ENCODE measurements around the gene KLHL25.

KLHL25 gene

DNA sequence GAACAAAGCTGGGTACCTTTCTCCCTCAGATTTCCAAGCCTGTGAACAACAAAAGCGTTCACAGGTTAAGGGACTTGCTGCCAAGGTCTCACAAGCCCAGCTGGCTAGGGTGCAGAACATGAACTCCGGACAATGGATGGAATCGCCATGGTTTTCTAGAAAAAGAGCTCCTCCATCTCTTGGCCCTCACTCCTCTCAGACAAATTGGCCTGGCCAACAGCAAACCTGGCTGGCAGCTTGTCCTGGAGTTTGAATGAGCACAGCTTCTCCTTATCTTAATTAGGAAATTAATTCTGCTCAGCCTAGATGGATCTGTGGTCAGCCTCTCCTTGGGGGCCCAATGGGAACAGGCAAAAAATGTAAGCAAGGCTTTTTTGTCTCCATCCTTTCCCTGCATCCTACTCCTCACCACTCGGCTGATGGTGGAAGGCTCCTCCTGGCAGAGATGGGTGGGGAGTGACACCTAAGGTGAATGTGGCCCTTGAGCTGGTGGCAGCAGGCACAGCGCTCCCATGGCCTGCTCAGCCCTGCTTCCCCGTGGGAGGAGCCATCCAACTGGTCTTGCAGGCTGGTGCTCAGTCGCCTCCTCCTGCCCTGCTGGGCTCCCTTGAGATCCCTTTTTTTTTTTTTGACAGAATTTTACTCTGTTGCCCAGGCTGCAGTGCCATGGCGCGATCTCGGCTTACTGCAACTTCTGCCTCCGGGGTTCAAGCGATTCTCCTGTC is 5.8 kb downstream of the KLHL25 start:
- no peaks in the 10 kb centered on the region for H3K36me3 ChIP-seq (ENCODE audit: control insufficient read depth in 2 of 2, insufficient read depth in 2 of 2, low read length in 2 of 2)
- peaks cover 25% of the 10 kb centered on the region for H3K4me1 ChIP-seq (ENCODE audit: control insufficient read depth, insufficient read depth, low read length)
- no peaks in the 10 kb centered on the region for H3K9me3 ChIP-seq (ENCODE audit: control insufficient read depth in 2 of 2, low read length in 2 of 2)
- H3K9ac ChIP-seq (ENCODE audit: low read length in 2 of 2), result no peak overlapping the region
- H3K27ac ChIP-seq (ENCODE audit: low read length), result no peak overlapping the region
- H3K27me3 ChIP-seq (ENCODE audit: control insufficient read depth in 1 of 2, insufficient read depth in 2 of 2, low read length in 2 of 2), result no peaks in the 10 kb centered on the region
- H3K4me3 ChIP-seq (ENCODE audit: low read length in 2 of 2), result no peak overlapping the region

- no peaks in the 10 kb centered on the region for H3K27me3 ChIP-seq (ENCODE audit: control insufficient read depth in 1 of 2, insufficient read depth in 2 of 2, low read length in 2 of 2)
- peaks cover 18% of the 10 kb centered on the region for H3K4me1 ChIP-seq (ENCODE audit: control insufficient read depth, insufficient read depth, low read length)
- H3K36me3 ChIP-seq (ENCODE audit: control insufficient read depth in 2 of 2, insufficient read depth in 2 of 2, low read length in 2 of 2), result no peaks in the 10 kb centered on the region
- peak overlapping the region; percentile 55 for H3K27ac ChIP-seq (ENCODE audit: low read length)
- H3K4me3 ChIP-seq (ENCODE audit: low read length in 2 of 2), result no peak overlapping the region
- H3K9me3 ChIP-seq (ENCODE audit: control insufficient read depth in 2 of 2, low read length in 2 of 2), result no peaks in the 10 kb centered on the region
- no peak overlapping the region for H3K9ac ChIP-seq (ENCODE audit: low read length in 2 of 2)
Measured at GRCh38 chr15:85786781-85787114, 8.0 kb downstream of the KLHL25 start.

DNA sequence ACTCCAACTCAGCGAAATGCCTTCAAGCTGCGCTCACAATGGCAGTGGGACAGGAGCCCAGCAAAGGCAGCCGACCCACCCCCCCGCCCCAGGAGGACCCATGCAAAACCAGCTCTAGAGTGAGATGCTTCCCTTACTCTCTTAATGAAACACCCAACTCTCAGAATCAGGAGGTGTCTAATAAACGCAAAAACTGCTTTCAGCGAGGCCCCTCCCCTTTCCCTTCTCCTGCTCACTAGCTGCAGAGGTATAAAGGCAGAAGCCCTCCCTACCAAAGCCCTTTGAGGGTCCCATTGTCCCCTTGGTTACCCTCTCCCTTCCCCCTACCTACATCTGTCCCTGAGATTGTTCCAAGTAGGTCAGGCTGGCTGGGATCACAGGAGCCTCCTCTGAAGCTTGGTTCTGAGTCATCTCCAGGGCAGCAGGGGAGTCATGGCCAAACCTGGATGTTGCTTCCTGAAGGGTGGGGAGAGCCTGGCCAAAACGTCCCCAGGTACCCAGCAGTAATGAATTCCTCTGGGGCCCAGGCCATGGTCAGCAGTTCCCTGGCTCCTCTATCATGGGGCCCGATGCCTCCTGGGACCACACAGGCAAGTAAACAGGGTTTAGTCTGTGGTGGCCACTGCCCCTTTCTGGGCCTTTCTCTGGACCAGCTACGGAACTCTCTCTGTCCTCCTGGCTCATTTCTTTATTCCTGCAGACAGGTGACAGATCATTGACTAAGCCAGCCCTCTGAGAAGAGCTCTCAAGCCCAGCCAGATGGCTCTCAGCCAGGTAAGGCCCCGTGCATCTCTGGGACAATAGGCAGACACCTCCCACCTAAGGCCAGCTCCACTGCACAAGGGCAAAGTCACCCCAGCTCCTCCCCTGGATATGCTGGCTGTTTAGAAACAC is 8.6 kb downstream of the KLHL25 start:
- Histone ChIP-seq H3K36me3 (ENCODE audit: control insufficient read depth in 2 of 2, insufficient read depth in 2 of 2, low read length in 2 of 2) (no peaks in the 10 kb centered on the region), H3K9me3 (ENCODE audit: control insufficient read depth in 2 of 2, low read length in 2 of 2) (no peaks in the 10 kb centered on the region), H3K9ac (ENCODE audit: low read length in 2 of 2) (peak overlapping the region; percentile 13), H3K27me3 (ENCODE audit: control insufficient read depth in 1 of 2, insufficient read depth in 2 of 2, low read length in 2 of 2) (no peaks in the 10 kb centered on the region), H3K27ac (ENCODE audit: low read length) (peak overlapping the region; percentile 55), H3K4me1 (ENCODE audit: control insufficient read depth, insufficient read depth, low read length) (peaks cover 18% of the 10 kb centered on the region), H3K4me3 (ENCODE audit: low read length in 2 of 2) (peak overlapping the region in 1 of 2 donors; percentile 8)

DNA sequence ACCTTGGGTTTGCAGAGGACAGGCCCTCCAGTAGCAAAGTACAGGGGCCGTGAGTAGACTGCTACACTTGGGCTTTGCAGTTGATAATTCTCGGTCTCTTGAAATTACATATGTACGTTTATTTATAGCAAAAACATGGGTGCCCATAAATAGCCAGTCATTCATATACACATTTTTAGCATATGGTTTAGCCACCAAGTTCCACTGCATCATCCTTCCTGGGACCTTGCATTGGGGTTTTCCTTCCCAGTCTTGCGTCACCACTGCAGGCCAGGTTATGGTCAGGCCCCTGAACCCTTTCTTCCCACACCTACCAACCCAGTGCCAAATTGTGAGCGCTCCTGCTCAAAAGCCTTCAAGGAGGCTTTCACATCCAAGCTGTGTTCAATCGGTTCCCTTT is 12.7 kb downstream of the KLHL25 start:
- peaks cover 20% of the 10 kb centered on the region for H3K4me1 ChIP-seq (ENCODE audit: control insufficient read depth, insufficient read depth, low read length)
- no peak overlapping the region for H3K9ac ChIP-seq (ENCODE audit: low read length in 2 of 2)
- H3K4me3 ChIP-seq (ENCODE audit: low read length in 2 of 2), result no peak overlapping the region
- H3K9me3 ChIP-seq (ENCODE audit: control insufficient read depth in 2 of 2, low read length in 2 of 2), result no peaks in the 10 kb centered on the region
- H3K27ac ChIP-seq (ENCODE audit: low read length), result no peak overlapping the region
- no peaks in the 10 kb centered on the region for H3K36me3 ChIP-seq (ENCODE audit: control insufficient read depth in 2 of 2, insufficient read depth in 2 of 2, low read length in 2 of 2)
- H3K27me3 ChIP-seq (ENCODE audit: control insufficient read depth in 1 of 2, insufficient read depth in 2 of 2, low read length in 2 of 2), result no peaks in the 10 kb centered on the region

GRCh38 chr15:85781099-85781498 is 13.6 kb downstream of the KLHL25 start:
- Histone ChIP-seq H3K4me3 (ENCODE audit: low read length in 2 of 2) (no peak overlapping the region), H3K9me3 (ENCODE audit: control insufficient read depth in 2 of 2, low read length in 2 of 2) (no peaks in the 10 kb centered on the region), H3K36me3 (ENCODE audit: control insufficient read depth in 2 of 2, insufficient read depth in 2 of 2, low read length in 2 of 2) (no peaks in the 10 kb centered on the region), H3K27me3 (ENCODE audit: control insufficient read depth in 1 of 2, insufficient read depth in 2 of 2, low read length in 2 of 2) (no peaks in the 10 kb centered on the region), H3K4me1 (ENCODE audit: control insufficient read depth, insufficient read depth, low read length) (peaks cover 13% of the 10 kb centered on the region), H3K27ac (ENCODE audit: low read length) (no peak overlapping the region), H3K9ac (ENCODE audit: low read length in 2 of 2) (no peak overlapping the region)

DNA sequence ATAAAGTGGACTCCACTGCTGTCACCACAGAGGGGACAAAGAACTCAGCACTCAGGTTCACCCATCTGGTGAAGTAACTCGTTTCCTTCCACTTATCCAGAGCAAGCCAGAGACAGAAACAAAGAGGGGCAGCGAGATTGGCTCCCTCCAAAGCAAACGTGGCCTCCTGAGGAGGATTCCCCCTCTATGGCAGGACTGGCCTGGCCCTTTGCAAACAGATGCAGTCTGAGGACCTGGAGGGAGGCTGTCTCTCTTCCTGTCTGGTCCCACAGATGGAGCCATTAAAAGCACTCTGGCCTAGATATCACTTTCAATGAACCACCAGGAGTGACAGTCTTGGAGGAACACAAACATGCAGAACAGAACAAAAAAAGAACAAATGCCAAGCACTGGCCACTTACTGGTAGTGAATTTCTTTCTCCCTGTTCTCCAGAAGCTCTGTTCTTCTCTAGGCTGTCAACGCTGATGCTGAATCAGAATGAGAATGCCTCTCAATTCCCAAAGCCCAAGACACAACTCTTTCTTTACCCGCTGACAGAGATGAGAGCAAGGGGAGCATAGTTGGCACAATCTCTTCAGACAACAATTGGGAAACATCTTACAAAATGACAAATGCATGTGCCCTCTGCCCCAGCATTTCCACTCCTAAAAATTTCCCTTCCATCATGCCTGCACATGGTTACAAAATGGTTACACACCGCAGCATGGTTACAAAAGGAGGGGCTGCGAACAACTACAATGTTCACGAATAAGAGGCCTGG is 14.3 kb downstream of the KLHL25 start:
- no peaks in the 10 kb centered on the region for H3K27me3 ChIP-seq (ENCODE audit: control insufficient read depth in 1 of 2, insufficient read depth in 2 of 2, low read length in 2 of 2)
- H3K4me1 ChIP-seq (ENCODE audit: control insufficient read depth, insufficient read depth, low read length), result peaks cover 6% of the 10 kb centered on the region
- no peak overlapping the region for H3K4me3 ChIP-seq (ENCODE audit: low read length in 2 of 2)
- no peaks in the 10 kb centered on the region for H3K36me3 ChIP-seq (ENCODE audit: control insufficient read depth in 2 of 2, insufficient read depth in 2 of 2, low read length in 2 of 2)
- H3K27ac ChIP-seq (ENCODE audit: low read length), result no peak overlapping the region
- no peak overlapping the region for H3K9ac ChIP-seq (ENCODE audit: low read length in 2 of 2)
- H3K9me3 ChIP-seq (ENCODE audit: control insufficient read depth in 2 of 2, low read length in 2 of 2), result no peaks in the 10 kb centered on the region

DNA sequence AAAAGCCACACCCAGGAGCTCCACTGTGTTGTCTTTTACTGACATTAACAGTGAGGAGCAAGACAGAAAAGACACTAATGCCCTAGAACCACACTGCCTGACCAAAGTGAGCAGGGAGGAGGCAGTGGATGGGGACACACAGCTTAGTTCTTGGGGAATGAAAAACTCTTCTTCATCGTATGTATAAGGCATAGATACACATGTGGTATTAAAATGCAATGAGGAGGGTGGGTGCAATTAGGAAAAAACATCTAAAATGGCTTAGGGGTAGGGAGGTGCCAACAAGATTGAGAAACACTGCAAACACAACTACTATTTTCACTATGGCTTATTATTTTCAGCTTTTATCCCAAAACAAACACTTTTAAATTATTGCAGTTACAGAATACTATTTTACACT is 15.5 kb downstream of the KLHL25 start:
- Histone ChIP-seq H3K4me3 (ENCODE audit: low read length in 2 of 2) (no peak overlapping the region), H3K4me1 (ENCODE audit: control insufficient read depth, insufficient read depth, low read length) (peaks cover 4% of the 10 kb centered on the region), H3K27me3 (ENCODE audit: control insufficient read depth in 1 of 2, insufficient read depth in 2 of 2, low read length in 2 of 2) (no peaks in the 10 kb centered on the region), H3K9me3 (ENCODE audit: control insufficient read depth in 2 of 2, low read length in 2 of 2) (no peaks in the 10 kb centered on the region), H3K9ac (ENCODE audit: low read length in 2 of 2) (no peak overlapping the region), H3K36me3 (ENCODE audit: control insufficient read depth in 2 of 2, insufficient read depth in 2 of 2, low read length in 2 of 2) (no peaks in the 10 kb centered on the region), H3K27ac (ENCODE audit: low read length) (no peak overlapping the region)

DNA sequence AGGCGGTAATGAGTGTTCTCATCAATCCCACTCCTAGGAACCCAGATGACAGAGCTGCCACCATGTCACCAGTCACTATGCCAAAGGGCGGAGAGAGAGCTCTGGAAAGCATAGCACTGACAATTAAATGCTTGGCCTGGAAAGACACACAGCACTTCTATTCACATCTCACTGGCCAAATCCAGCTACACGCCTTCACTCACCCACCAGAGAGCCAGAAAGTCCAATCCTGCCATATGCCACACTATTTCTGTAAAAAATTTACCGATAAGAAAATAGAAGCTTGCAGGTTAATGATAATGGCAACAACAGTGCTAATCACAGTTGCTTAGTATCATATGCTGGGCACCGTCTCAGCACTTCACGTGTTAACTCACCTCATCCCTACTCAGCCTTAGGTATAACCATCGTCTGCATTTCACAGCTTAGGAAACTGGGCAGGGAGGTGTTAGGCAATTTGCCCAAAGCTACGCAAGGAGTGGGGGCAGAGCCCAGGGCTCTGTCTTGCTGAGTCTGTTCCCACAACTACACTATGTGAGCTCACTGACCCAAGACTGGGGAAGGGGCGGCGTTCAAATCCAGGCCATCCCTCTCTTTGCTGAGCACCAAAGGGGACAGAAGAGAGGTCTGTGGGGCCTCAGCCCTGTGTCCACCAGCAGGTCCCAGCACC is 16.5 kb downstream of the KLHL25 start:
- H3K9ac ChIP-seq (ENCODE audit: low read length in 2 of 2), result no peak overlapping the region
- no peaks in the 10 kb centered on the region for H3K36me3 ChIP-seq (ENCODE audit: control insufficient read depth in 2 of 2, insufficient read depth in 2 of 2, low read length in 2 of 2)
- H3K9me3 ChIP-seq (ENCODE audit: control insufficient read depth in 2 of 2, low read length in 2 of 2), result no peaks in the 10 kb centered on the region
- H3K4me3 ChIP-seq (ENCODE audit: low read length in 2 of 2), result no peak overlapping the region
- no peak overlapping the region for H3K27ac ChIP-seq (ENCODE audit: low read length)
- peaks cover 4% of the 10 kb centered on the region for H3K4me1 ChIP-seq (ENCODE audit: control insufficient read depth, insufficient read depth, low read length)
- no peaks in the 10 kb centered on the region for H3K27me3 ChIP-seq (ENCODE audit: control insufficient read depth in 1 of 2, insufficient read depth in 2 of 2, low read length in 2 of 2)

- H3K36me3 ChIP-seq (ENCODE audit: control insufficient read depth in 2 of 2, insufficient read depth in 2 of 2, low read length in 2 of 2), result no peaks in the 10 kb centered on the region
- no peak overlapping the region for H3K27ac ChIP-seq (ENCODE audit: low read length)
- no peaks in the 10 kb centered on the region for H3K27me3 ChIP-seq (ENCODE audit: control insufficient read depth in 1 of 2, insufficient read depth in 2 of 2, low read length in 2 of 2)
- H3K4me1 ChIP-seq (ENCODE audit: control insufficient read depth, insufficient read depth, low read length), result peaks cover 8% of the 10 kb centered on the region
- no peak overlapping the region for H3K4me3 ChIP-seq (ENCODE audit: low read length in 2 of 2)
- H3K9me3 ChIP-seq (ENCODE audit: control insufficient read depth in 2 of 2, low read length in 2 of 2), result no peaks in the 10 kb centered on the region
- no peak overlapping the region for H3K9ac ChIP-seq (ENCODE audit: low read length in 2 of 2)
Measured at GRCh38 chr15:85777250-85778106, 17.2 kb downstream of the KLHL25 start.

DNA sequence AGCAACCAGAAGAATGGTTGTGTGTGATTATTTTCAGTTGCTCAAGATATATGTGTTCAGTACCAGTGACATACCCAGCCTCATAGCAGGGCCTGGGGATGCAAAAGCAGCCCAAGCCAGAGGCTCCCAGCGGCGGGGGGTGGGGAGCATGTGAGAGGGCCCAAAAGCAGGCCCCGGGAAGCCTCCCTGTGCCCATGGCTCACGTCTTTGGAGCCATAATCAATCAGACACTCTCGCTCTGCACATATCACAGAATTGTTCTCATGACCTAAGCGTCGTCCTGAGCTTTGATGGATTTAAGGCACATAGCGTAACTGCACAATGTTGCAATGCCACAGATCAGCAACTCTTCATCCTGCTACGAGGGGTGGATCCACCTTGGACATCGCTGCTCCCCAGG is 20.8 kb downstream of the KLHL25 start:
- Histone ChIP-seq H3K9me3 (ENCODE audit: control insufficient read depth in 2 of 2, low read length in 2 of 2) (no peaks in the 10 kb centered on the region), H3K9ac (ENCODE audit: low read length in 2 of 2) (no peak overlapping the region), H3K27ac (ENCODE audit: low read length) (no peak overlapping the region), H3K36me3 (ENCODE audit: control insufficient read depth in 2 of 2, insufficient read depth in 2 of 2, low read length in 2 of 2) (peaks cover 0 to 3% of the 10 kb centered on the region in 2 donors), H3K27me3 (ENCODE audit: control insufficient read depth in 1 of 2, insufficient read depth in 2 of 2, low read length in 2 of 2) (no peaks in the 10 kb centered on the region), H3K4me1 (ENCODE audit: control insufficient read depth, insufficient read depth, low read length) (peaks cover 22% of the 10 kb centered on the region), H3K4me3 (ENCODE audit: low read length in 2 of 2) (no peak overlapping the region)

All from stomach smooth muscle (tissue), 2 donors.